GM19324 (cell line): ENCODE measurements around the gene GLB1L.

ENCODE experiments used
- ATAC-seq: cut with Tn5 transposase; IDR thresholded peaks from one replicate; pipeline ENCODE4 v1.9.1; 2021; ENCODE audit warnings: mild to moderate bottlenecking, moderate library complexity; ENCODE audit not compliant: unreplicated experiment, low FRiP score

The GLB1L gene

GRCh38 chr2:219228041-219228910 lies 17.0 kb downstream of the GLB1L start:
- no peak for ATAC-seq

GRCh38 chr2:219225350-219225749 lies 19.9 kb downstream of the GLB1L start:
- ATAC-seq, result no peak

GRCh38 chr2:219223831-219224610 lies 21.2 kb downstream of the GLB1L start:
- ATAC-seq, result no peak

GRCh38 chr2:219221957-219222518 lies 23.2 kb downstream of the GLB1L start:
- ATAC-seq, result no peak

GRCh38 chr2:219220652-219221402 lies 24.4 kb downstream of the GLB1L start:
- no peak for ATAC-seq

- ATAC-seq, result no peak
Measured at GRCh38 chr2:219219784-219220532, 25.3 kb downstream of the GLB1L start.

GRCh38 chr2:219218732-219219701 lies 26.2 kb downstream of the GLB1L start, which contains the start of gene ABCB6:
ABCB6 (minus strand) TSS chr2:219218958; CDS start chr2:219218673, 285 bp downstream.
- peak; percentile 84 for ATAC-seq

GRCh38 chr2:219218217-219218731 lies 27.0 kb downstream of the GLB1L start:
- no peak for ATAC-seq

- ATAC-seq, result no peak
Measured at GRCh38 chr2:219216535-219216915, 28.7 kb downstream of the GLB1L start.

- no peak for ATAC-seq
Measured at GRCh38 chr2:219215871-219216534, 29.2 kb downstream of the GLB1L start.

- no peak for ATAC-seq
Measured at GRCh38 chr2:219214786-219215185, 30.5 kb downstream of the GLB1L start.

- no peak for ATAC-seq
Measured at GRCh38 chr2:219214141-219214540, 31.1 kb downstream of the GLB1L start.

GRCh38 chr2:219213486-219214071 lies 31.7 kb downstream of the GLB1L start:
- ATAC-seq, result no peak

- no peak for ATAC-seq
Measured at GRCh38 chr2:219213026-219213415, 32.2 kb downstream of the GLB1L start.

GRCh38 chr2:219210886-219211362 lies 34.3 kb downstream of the GLB1L start:
- no peak for ATAC-seq

GRCh38 chr2:219210196-219210885 lies 34.9 kb downstream of the GLB1L start:
- no peak for ATAC-seq
